ENCODE data around the gene HOXB7.

Gene HOXB7

DNA sequence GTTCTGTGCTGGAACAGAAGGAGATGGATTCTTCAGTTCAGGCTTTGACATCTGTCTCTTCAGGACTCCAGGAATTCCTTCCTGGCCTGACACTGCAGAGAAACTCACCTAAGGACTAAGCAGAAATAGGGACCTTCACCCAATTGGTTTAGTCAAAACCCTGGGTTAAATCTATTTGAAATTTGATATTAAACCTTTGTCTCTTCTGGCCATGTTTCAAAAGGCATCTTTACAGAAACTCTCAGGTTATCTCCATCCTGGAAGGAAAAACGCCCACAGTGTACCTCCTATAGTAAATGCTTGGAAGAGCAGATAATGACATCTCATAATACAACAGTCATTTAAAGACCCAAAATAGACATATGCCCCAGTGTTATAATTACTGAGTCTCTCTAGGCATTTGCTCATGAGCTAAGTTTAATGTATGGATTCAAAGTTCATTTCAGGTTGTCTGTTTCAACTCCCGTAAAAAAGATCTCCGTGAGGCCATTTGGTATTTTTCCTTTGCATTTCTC lies 27.1 kb downstream of the HOXB7 start:
- Histone ChIP-seq H3K4me3 (replicated peaks; ENCODE audit: low read depth, low read length) (no peak overlapping the region), H3K27me3 (replicated peaks; ENCODE audit: control insufficient read depth, insufficient read depth, low read length) (no peaks in the 10 kb centered on the region), H3K36me3 (ENCODE audit: control insufficient read depth, insufficient read depth, low read length) (no peaks in the 10 kb centered on the region)
- no peak for DNase-seq (ENCODE audit: extremely low read depth, insufficient read length)
- TF ChIP-seq, protein P1, sequence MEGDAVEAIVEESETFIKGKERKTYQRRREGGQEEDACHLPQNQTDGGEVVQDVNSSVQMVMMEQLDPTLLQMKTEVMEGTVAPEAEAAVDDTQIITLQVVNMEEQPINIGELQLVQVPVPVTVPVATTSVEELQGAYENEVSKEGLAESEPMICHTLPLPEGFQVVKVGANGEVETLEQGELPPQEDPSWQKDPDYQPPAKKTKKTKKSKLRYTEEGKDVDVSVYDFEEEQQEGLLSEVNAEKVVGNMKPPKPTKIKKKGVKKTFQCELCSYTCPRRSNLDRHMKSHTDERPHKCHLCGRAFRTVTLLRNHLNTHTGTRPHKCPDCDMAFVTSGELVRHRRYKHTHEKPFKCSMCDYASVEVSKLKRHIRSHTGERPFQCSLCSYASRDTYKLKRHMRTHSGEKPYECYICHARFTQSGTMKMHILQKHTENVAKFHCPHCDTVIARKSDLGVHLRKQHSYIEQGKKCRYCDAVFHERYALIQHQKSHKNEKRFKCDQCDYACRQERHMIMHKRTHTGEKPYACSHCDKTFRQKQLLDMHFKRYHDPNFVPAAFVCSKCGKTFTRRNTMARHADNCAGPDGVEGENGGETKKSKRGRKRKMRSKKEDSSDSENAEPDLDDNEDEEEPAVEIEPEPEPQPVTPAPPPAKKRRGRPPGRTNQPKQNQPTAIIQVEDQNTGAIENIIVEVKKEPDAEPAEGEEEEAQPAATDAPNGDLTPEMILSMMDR (IDR thresholded peaks at IDR 0.05; ENCODE audit: insufficient read depth, low read length, poor library complexity, severe bottlenecking): no peak

DNA sequence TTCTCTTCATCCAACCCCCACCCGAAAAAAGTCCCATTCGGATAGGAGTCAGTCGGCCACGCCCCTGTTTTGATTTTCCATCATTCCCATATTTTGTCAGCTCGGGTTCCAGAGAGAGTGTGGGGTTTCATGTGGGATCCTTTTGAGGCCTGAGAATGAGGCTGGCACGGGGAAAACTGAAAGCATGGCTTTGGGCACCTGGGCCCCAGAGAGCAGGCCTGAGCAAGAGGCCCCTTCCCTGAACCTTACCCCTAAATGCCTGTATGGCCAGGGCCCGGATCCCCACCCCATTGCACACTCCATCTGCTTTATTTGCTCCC lies 28.1 kb downstream of the HOXB7 start:
- DNase-seq (ENCODE audit: extremely low read depth, insufficient read length): no peak
- H3K36me3 ChIP-seq (ENCODE audit: control insufficient read depth, insufficient read depth, low read length): no peaks in the 10 kb centered on the region
- TF ChIP-seq, protein P1 (IDR thresholded peaks at IDR 0.05; ENCODE audit: insufficient read depth, low read length, poor library complexity, severe bottlenecking): no peak
- H3K4me3 ChIP-seq (replicated peaks; ENCODE audit: low read depth, low read length): no peak overlapping the region
- H3K27me3 ChIP-seq (replicated peaks; ENCODE audit: control insufficient read depth, insufficient read depth, low read length): no peaks in the 10 kb centered on the region

DNA sequence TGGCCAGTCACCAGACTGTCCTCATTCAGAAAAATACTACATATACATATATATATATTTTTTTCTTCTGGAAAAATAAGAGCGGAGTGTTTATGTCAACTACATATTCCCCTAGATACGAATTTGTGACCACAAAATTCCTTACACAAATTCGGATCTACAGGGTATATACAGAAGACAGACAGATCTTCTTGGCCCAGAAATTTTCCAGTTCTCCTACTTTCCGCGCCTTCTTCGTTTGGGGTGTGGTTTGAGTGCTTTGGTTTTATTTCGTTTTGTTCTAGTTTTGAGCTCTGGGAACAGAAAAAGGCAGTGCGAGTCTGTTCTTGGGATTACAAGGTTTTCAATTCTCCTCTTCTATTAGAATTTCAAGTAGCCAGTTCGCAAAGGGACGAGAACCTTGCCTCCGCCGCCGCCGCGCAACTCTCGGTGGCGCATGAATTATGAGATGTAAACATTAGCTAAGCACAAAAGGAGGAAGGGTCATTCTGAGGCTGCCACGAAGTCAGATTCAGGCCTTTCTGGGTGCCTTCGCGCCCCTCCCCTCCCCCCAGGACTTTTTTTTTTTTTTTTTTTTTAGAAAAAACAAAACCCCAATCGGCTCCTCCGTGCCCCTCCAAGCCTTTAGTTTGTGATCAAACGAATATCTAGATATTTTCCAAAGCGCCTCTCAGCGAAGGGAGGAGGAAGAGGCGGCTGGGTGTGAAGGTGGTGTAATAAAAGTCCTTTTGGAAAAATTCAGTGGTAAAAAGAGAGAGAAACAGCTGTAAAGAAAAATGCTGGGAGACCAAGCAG lies 30.9 kb downstream of the HOXB7 start:
- TF ChIP-seq, protein P1 (IDR thresholded peaks at IDR 0.05; ENCODE audit: insufficient read depth, low read length, poor library complexity, severe bottlenecking): no peak
- no peaks in the 10 kb centered on the region for H3K36me3 ChIP-seq (ENCODE audit: control insufficient read depth, insufficient read depth, low read length)
- no peak overlapping the region; the same call in 1 of the 2 replicates for H3K4me3 ChIP-seq (replicated peaks; ENCODE audit: low read depth, low read length)
- H3K27me3 ChIP-seq (replicated peaks; ENCODE audit: control insufficient read depth, insufficient read depth, low read length): no peaks in the 10 kb centered on the region
- DNase-seq (ENCODE audit: extremely low read depth, insufficient read length): no peak

DNA sequence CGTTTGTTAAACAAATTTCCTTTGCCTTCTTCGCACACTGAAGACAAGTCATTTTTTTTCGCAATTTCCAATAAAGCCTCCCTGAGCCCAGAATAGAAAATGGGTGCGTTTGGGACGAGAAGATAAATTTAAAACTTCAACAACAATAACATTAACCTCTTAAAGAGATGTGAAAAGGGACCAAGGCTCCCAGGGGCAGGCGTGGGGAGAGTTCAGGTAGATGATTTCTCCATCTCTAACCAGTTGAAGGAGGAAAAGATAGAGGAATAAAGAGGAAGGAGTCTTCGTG lies 31.4 kb downstream of the HOXB7 start:
- no peaks in the 10 kb centered on the region for H3K36me3 ChIP-seq (ENCODE audit: control insufficient read depth, insufficient read depth, low read length)
- TF ChIP-seq, protein P1 (IDR thresholded peaks at IDR 0.05; ENCODE audit: insufficient read depth, low read length, poor library complexity, severe bottlenecking): no peak
- no peak for DNase-seq (ENCODE audit: extremely low read depth, insufficient read length)
- no peaks in the 10 kb centered on the region for H3K27me3 ChIP-seq (replicated peaks; ENCODE audit: control insufficient read depth, insufficient read depth, low read length)
- peak overlapping the region; percentile 75 for H3K4me3 ChIP-seq (replicated peaks; ENCODE audit: low read depth, low read length)

DNA sequence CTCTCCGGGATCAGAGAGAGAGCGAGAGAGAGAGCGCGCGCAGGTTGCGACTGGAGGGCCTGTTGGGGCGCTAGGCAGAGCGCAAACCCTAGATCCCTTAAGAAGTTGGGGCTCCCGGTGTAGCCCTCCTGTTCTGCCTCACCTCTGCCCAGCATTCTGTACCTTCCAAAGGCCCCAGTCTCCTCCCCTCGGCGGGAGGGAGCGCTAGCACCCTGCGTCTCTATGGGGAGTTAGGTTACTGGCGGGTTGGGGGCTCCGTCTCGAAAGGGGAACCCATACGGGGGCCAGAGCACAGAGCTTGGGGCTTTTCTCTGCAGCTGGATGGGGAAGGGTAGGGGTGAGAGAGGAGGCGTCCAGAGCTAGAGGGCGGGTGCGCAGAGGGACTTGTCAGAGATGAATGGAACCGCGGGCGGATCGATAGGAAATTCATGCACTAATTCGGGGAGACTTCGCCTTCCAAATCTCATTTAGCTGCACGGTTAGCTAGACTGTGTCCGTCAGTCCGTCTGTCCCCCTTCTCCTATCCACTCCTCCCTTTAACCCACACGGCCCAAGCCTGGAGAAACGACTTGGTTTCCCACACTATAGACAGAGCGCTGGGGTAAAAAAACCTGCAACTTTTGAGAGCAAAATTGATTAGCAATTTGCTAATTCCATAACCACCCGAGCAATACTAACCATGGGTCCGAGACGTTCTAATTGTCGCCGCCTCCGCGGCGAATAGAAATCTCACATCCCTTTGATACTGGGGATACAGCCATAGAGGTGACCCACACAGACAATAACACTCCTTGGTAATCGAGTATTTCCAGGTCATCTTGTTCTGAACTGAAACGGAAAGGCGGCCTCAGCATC lies 32.0 kb downstream of the HOXB7 start:
- DNase-seq (ENCODE audit: extremely low read depth, insufficient read length): no peak
- Histone ChIP-seq H3K27me3 (replicated peaks; ENCODE audit: control insufficient read depth, insufficient read depth, low read length) (no peaks in the 10 kb centered on the region), H3K4me3 (replicated peaks; ENCODE audit: low read depth, low read length) (peak overlapping the region; percentile 75), H3K36me3 (ENCODE audit: control insufficient read depth, insufficient read depth, low read length) (no peaks in the 10 kb centered on the region)
- TF ChIP-seq, protein P1 (IDR thresholded peaks at IDR 0.05; ENCODE audit: insufficient read depth, low read length, poor library complexity, severe bottlenecking): peak; percentile 22

Measured in GM06990 (cell line).